PC-3 (cell line): ENCODE data around the gene LATS2. TPM values are rescaled to one million over a fixed set of nuclear protein-coding genes. Genes with fewer than 3 reads are reported as not detected.
"Not testable (repeated sequence)": the region's sequence is repeated elsewhere in the genome, so short reads cannot be mapped to it uniquely, and the experiment has no call there.

Experiments used
- ATAC-seq: fragments of 200-7000 bp; cut with Tn5 transposase; 2 replicates; pipeline ENCODE4 v1.9.1; 2020; ENCODE audit warnings: mild to moderate bottlenecking, moderate library complexity
- BruUV-seq: library from RNA; stranded (reverse); fragments of 400-500 nt; replicated peaks from 2 replicates; lab custom pipeline; 2021; lab: Mats Ljungman, UMichigan
- CTCF ChIA-PET: fragments of 300-600 bp; sonication (Branson Sonifier 250); formaldehyde crosslinking; loops from one replicate; lab custom pipeline; 2022; ENCODE audit warnings: antibody characterized with exemption; lab: Charles Lee
- POLR2A ChIA-PET: fragments of 300-600 bp; sonication (Branson Sonifier 250); formaldehyde crosslinking; loops from one replicate; lab custom pipeline; 2022; ENCODE audit warnings: antibody characterized with exemption; ENCODE audit not compliant: unreplicated experiment; lab: Charles Lee
- DNase-seq: peaks from one replicate; pipeline ENCODE4 v3.0.0-alpha.2; 2015
- H2AFZ ChIP-seq: fragments of 300-600 bp; sonication (generic); 2 replicates; pipeline ENCODE4 v1.6.0; 2016; ENCODE audit warnings: antibody characterized with exemption, low read length
- H3F3A ChIP-seq: fragments of 300-600 bp; sonication (generic); one replicate; pipeline ENCODE4 v1.6.0; 2017; ENCODE audit warnings: antibody characterized with exemption, low read length, control low read depth, mild to moderate bottlenecking; ENCODE audit not compliant: unreplicated experiment
- H3K27ac ChIP-seq: fragments of 300-600 bp; sonication (generic); 2 replicates; pipeline ENCODE4 v1.5.1; 2016; ENCODE audit warnings: mild to moderate bottlenecking, low read length
- H3K27me3 ChIP-seq: fragments of 300-600 bp; sonication (generic); 2 replicates; pipeline ENCODE4 v1.6.1; 2016; ENCODE audit warnings: low read length, mixed read lengths
- H3K36me3 ChIP-seq: fragments of 300-600 bp; sonication (generic); 2 replicates; pipeline ENCODE4 v1.6.1; 2016; ENCODE audit warnings: low read depth, mixed run types, low read length, mixed read lengths
- H3K4me1 ChIP-seq: fragments of 300-600 bp; sonication (generic); 2 replicates; pipeline ENCODE4 v1.5.1; 2016; ENCODE audit warnings: low read length; ENCODE audit not compliant: insufficient read depth
- H3K4me2 ChIP-seq: fragments of 300-600 bp; sonication (generic); 2 replicates; pipeline ENCODE4 v1.6.0; 2016; ENCODE audit warnings: low read length
- H3K4me3 ChIP-seq: fragments of 300-600 bp; sonication (generic); 2 replicates; pipeline ENCODE4 v1.5.1; 2016; ENCODE audit warnings: mild to moderate bottlenecking, low read length, mixed read lengths
- H3K79me2 ChIP-seq: fragments of 300-600 bp; sonication (generic); 2 replicates; pipeline ENCODE4 v1.6.1; 2017; ENCODE audit warnings: low read length, mixed read lengths
- H3K9ac ChIP-seq: fragments of 300-600 bp; sonication (generic); 2 replicates; pipeline ENCODE4 v1.6.0; 2016; ENCODE audit warnings: mild to moderate bottlenecking, low read length
- H3K9me2 ChIP-seq: fragments of 300-600 bp; sonication (generic); replicated peaks from 2 replicates; pipeline ENCODE4 v1.6.1; 2016; ENCODE audit warnings: mixed run types, low read length, mixed read lengths
- H3K9me3 ChIP-seq: fragments of 300-600 bp; sonication (generic); 2 replicates; pipeline ENCODE4 v1.6.1; 2016; ENCODE audit warnings: low read length, mixed read lengths
- H4K20me1 ChIP-seq: fragments of 300-600 bp; sonication (generic); 2 replicates; pipeline ENCODE4 v1.6.1; 2016; ENCODE audit warnings: low read length, mixed read lengths
- CTCF ChIP-seq: fragments of 300-600 bp; sonication (generic); conservative IDR thresholded peaks from 2 replicates; pipeline ENCODE4 v1.5.1; 2017; ENCODE audit warnings: antibody characterized with exemption, low read depth, mild to moderate bottlenecking, low read length
- EZH2 ChIP-seq: fragments of 300-600 bp; sonication (generic); IDR thresholded peaks from one replicate; pipeline ENCODE4 v1.6.1; 2017; ENCODE audit warnings: antibody characterized with exemption, mild to moderate bottlenecking, low read length; ENCODE audit not compliant: unreplicated experiment
- EZH2phosphoT487 ChIP-seq: fragments of 300-600 bp; sonication (generic); IDR thresholded peaks from 2 replicates; pipeline ENCODE4 v1.6.1; 2018; ENCODE audit warnings: mild to moderate bottlenecking, antibody characterized with exemption, low read length, borderline replicate concordance
- intact Hi-C: fragments of 100-400 bp; cut with micrococcal nuclease; formaldehyde crosslinking; loops from 2 replicates; pipeline ENCODE4 v1.9.0; 2023
- total RNA-seq: library from RNA; depleted of rRNA; stranded (reverse); fragments of >200 nt; gene quantifications from 2 replicates; pipeline ENCODE4 v1.2.3, GENCODE V29; 2014

LATS2 gene
- total RNA-seq, 1 experiment from 2014 or later, result 11.0 TPM

- intact Hi-C loops, result no loop called here
These were observed 100.6 kb downstream of the LATS2 start for GRCh38 chr13:20960663-20961309.

GRCh38 chr13:20957049-20957620, 104.3 kb downstream of the LATS2 start:
- H3K27me3 ChIP-seq, intact Hi-C loops, BruUV-seq, POLR2A ChIA-PET, H2AFZ ChIP-seq, H3K79me2 ChIP-seq, H4K20me1 ChIP-seq, DNase-seq, H3K4me3 ChIP-seq, H3K4me2 ChIP-seq, H3K9me3 ChIP-seq, H3K27ac ChIP-seq, ATAC-seq, H3F3A ChIP-seq, CTCF ChIA-PET, H3K4me1 ChIP-seq, H3K9me2 ChIP-seq, H3K9ac ChIP-seq, H3K36me3 ChIP-seq: not testable (repeated sequence)

More at GRCh38 chr13:20960663-20961309, 100.6 kb downstream of the LATS2 start:
- no peaks in the 10 kb centered on the region for H3K79me2 ChIP-seq
- peak overlapping the region; percentile 83 for H3K4me2 ChIP-seq
- CTCF ChIA-PET, result no interaction called here
- BruUV-seq, result no TSS peak
- peak overlapping the region; percentile 60 for H3K4me3 ChIP-seq
- H2AFZ ChIP-seq, result peak overlapping the region; percentile 74
- no peaks in the 10 kb centered on the region for H3K9me2 ChIP-seq
- no peaks in the 10 kb centered on the region for H3K36me3 ChIP-seq
- H3K9me3 ChIP-seq, result no peaks in the 10 kb centered on the region
- no peak overlapping the region for H3K9ac ChIP-seq
- TF ChIP-seq EZH2phosphoT487 (no peak), CTCF (no peak)
- no peaks in the 10 kb centered on the region for H3F3A ChIP-seq
- H4K20me1 ChIP-seq, result no peaks in the 10 kb centered on the region
- no peaks in the 10 kb centered on the region for H3K27me3 ChIP-seq
- ATAC-seq, result peak; percentile 46
- no peaks in the 10 kb centered on the region for H3K4me1 ChIP-seq
- POLR2A ChIA-PET, result no interaction called here
- H3K27ac ChIP-seq, result no peak overlapping the region
- peak; percentile 44 for DNase-seq

- H4K20me1 ChIP-seq, result no peaks in the 10 kb centered on the region
- H3K9ac ChIP-seq, result no peak overlapping the region
- no peak overlapping the region for H3K4me2 ChIP-seq
- no peaks in the 10 kb centered on the region for H3K4me1 ChIP-seq
- no peak overlapping the region for H2AFZ ChIP-seq
- DNase-seq (no peak), ATAC-seq (no peak)
- H3K4me3 ChIP-seq, result no peak overlapping the region
- H3K27ac ChIP-seq, result no peak overlapping the region
- no peaks in the 10 kb centered on the region for H3K36me3 ChIP-seq
- no peaks in the 10 kb centered on the region for H3F3A ChIP-seq
- H3K27me3 ChIP-seq, result no peaks in the 10 kb centered on the region
- ChIA-PET CTCF (no interaction called here), POLR2A (no interaction called here)
- H3K9me2 ChIP-seq, result no peaks in the 10 kb centered on the region
- intact Hi-C loops, result no loop called here
- no peaks in the 10 kb centered on the region for H3K79me2 ChIP-seq
- BruUV-seq, result no TSS peak
- TF ChIP-seq EZH2 (no peak), EZH2phosphoT487 (no peak), CTCF (no peak)
- no peaks in the 10 kb centered on the region for H3K9me3 ChIP-seq
These were observed 105.9 kb downstream of the LATS2 start for GRCh38 chr13:20955496-20955895.
